ENCODE data around the gene FARP2.

FARP2 gene

DNA sequence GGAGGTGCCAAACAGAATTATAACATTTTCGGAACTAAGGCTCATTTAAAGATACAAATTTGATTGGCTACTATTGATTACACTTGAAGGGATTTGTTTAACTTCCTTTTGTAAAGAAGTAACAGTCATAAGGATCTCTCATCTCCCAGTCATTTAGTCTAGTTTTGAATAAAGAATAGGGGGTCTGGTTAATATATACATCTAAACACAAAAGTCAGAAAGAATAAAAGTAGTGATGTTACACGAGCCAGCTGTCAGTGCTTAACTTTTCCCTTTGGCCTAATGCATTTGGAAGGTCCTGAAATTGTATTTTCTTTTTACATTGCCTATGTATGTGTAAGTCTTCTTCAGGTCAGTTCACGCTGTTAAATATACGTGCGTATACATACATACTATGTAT lies 32.3 kb upstream of the FARP2 start:
- TF ChIP-seq YY1 (IDR thresholded peaks at IDR 0.05; ENCODE audit: low read depth) (no peak), TEAD4 (IDR thresholded peaks at IDR 0.05) (no peak), CREB1 (IDR thresholded peaks at IDR 0.05; ENCODE audit: low read depth) (no peak), TCF12 (IDR thresholded peaks at IDR 0.05; ENCODE audit: low read depth) (no peak), USF1 (IDR thresholded peaks at IDR 0.05) (no peak), EP300 (IDR thresholded peaks at IDR 0.05; ENCODE audit: borderline replicate concordance) (no peak), REST (IDR thresholded peaks at IDR 0.05; ENCODE audit: low read depth) (no peak), TAF1 (IDR thresholded peaks at IDR 0.05; ENCODE audit: low read depth) (no peak), NFIC (IDR thresholded peaks at IDR 0.05) (no peak), CEBPB (IDR thresholded peaks at IDR 0.05) (no peak), RAD21 (IDR thresholded peaks at IDR 0.05; ENCODE audit: low read depth) (no peak), ZBTB7A (IDR thresholded peaks at IDR 0.05; ENCODE audit: low read depth) (no peak), EGR1 (IDR thresholded peaks at IDR 0.05) (no peak), FOXM1 (IDR thresholded peaks at IDR 0.05; ENCODE audit: borderline replicate concordance, low read depth) (no peak)
- TF ChIP-seq, protein P1, sequence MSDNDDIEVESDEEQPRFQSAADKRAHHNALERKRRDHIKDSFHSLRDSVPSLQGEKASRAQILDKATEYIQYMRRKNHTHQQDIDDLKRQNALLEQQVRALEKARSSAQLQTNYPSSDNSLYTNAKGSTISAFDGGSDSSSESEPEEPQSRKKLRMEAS (IDR thresholded peaks at IDR 0.05) = no peak

GRCh38 chr2:241324775-241325174 lies 31.3 kb upstream of the FARP2 start:
- TF ChIP-seq RAD21 (IDR thresholded peaks at IDR 0.05; ENCODE audit: low read depth) = no peak
- no peak for TF ChIP-seq TEAD4 (IDR thresholded peaks at IDR 0.05)
- no peak for TF ChIP-seq EGR1 (IDR thresholded peaks at IDR 0.05)
- no peak for TF ChIP-seq ZBTB7A (IDR thresholded peaks at IDR 0.05; ENCODE audit: low read depth)
- no peak for TF ChIP-seq TCF12 (IDR thresholded peaks at IDR 0.05; ENCODE audit: low read depth)
- TF ChIP-seq USF1 (IDR thresholded peaks at IDR 0.05) = no peak
- no peak for TF ChIP-seq NFIC (IDR thresholded peaks at IDR 0.05)
- no peak for TF ChIP-seq CEBPB (IDR thresholded peaks at IDR 0.05)
- TF ChIP-seq TAF1 (IDR thresholded peaks at IDR 0.05; ENCODE audit: low read depth) = no peak
- no peak for TF ChIP-seq REST (IDR thresholded peaks at IDR 0.05; ENCODE audit: low read depth)
- TF ChIP-seq, protein P1 (IDR thresholded peaks at IDR 0.05) = no peak
- TF ChIP-seq CREB1 (IDR thresholded peaks at IDR 0.05; ENCODE audit: low read depth) = no peak
- no peak for TF ChIP-seq YY1 (IDR thresholded peaks at IDR 0.05; ENCODE audit: low read depth)
- TF ChIP-seq EP300 (IDR thresholded peaks at IDR 0.05; ENCODE audit: borderline replicate concordance) = no peak

DNA sequence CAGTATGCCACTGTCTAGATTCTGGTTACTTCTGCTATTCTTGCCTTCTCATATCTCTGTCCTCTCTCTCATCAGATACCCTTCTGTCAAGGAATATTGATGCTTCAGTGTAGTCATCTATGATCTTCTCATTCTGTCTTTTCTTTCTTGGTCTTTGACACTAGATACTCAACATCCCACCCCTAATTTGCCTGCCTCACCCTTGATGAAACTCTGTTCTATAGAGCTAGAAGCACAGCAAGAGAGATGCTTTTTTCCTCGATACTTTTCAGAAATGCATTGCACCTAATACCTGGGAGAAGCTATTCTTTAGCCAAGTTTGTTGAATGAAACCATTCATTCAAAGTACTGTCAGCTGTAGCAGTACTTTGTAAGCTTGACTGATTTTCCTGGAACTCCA lies 30.8 kb upstream of the FARP2 start:
- TF ChIP-seq, protein P1 (IDR thresholded peaks at IDR 0.05) = no peak

- TF ChIP-seq, protein P1 (IDR thresholded peaks at IDR 0.05) = no peak
- no peak for TF ChIP-seq ZBTB7A (IDR thresholded peaks at IDR 0.05; ENCODE audit: low read depth)
- TF ChIP-seq EP300 (IDR thresholded peaks at IDR 0.05; ENCODE audit: borderline replicate concordance) = no peak
- no peak for TF ChIP-seq USF1 (IDR thresholded peaks at IDR 0.05)
- TF ChIP-seq TAF1 (IDR thresholded peaks at IDR 0.05; ENCODE audit: low read depth) = no peak
- TF ChIP-seq REST (IDR thresholded peaks at IDR 0.05; ENCODE audit: low read depth) = no peak
- no peak for TF ChIP-seq NFIC (IDR thresholded peaks at IDR 0.05)
- no peak for TF ChIP-seq TEAD4 (IDR thresholded peaks at IDR 0.05)
- TF ChIP-seq TCF12 (IDR thresholded peaks at IDR 0.05; ENCODE audit: low read depth) = no peak
- no peak for TF ChIP-seq CREB1 (IDR thresholded peaks at IDR 0.05; ENCODE audit: low read depth)
- TF ChIP-seq FOXM1 (IDR thresholded peaks at IDR 0.05; ENCODE audit: borderline replicate concordance, low read depth) = no peak
- TF ChIP-seq EGR1 (IDR thresholded peaks at IDR 0.05) = no peak
Measured at GRCh38 chr2:241329669-241330615, 26.1 kb upstream of the FARP2 start.

Data from Ishikawa (cell line).